ENCODE data around the gene ANKRD6. TPM values are rescaled to one million over a fixed set of nuclear protein-coding genes. Genes with fewer than 3 reads are reported as not detected.
A peak's percentile ranks its signal among the peaks of the same experiment; 100 is the strongest.

ANKRD6 gene
- total RNA-seq, 1 experiment from 2014 or later = 5.6 TPM

- CTCF ChIA-PET = no interaction called here
- H3K27me3 ChIP-seq (ENCODE audit: low read length) = no peaks in the 10 kb centered on the region
- no peak overlapping the region for H3K9ac ChIP-seq (ENCODE audit: low read length)
- no peak overlapping the region for H3K4me3 ChIP-seq (ENCODE audit: low read length)
- ATAC-seq (no peak), DNase-seq (no peak)
- H3K9me3 ChIP-seq (ENCODE audit: low read length) = no peaks in the 10 kb centered on the region
- H3F3A ChIP-seq (ENCODE audit: low read length, unreplicated experiment) = no peaks in the 10 kb centered on the region
- no peak overlapping the region for H3K27ac ChIP-seq (ENCODE audit: low read length)
- no peak overlapping the region for H3K4me2 ChIP-seq (ENCODE audit: low read length)
- POLR2A ChIA-PET (ENCODE audit: unreplicated experiment) = no interaction called here
- no peaks in the 10 kb centered on the region for H3K36me3 ChIP-seq (ENCODE audit: low read depth, low read length)
- H3K79me2 ChIP-seq (ENCODE audit: low read length) = no peaks in the 10 kb centered on the region
- H2AFZ ChIP-seq (ENCODE audit: low read length) = no peak overlapping the region
- H3K9me2 ChIP-seq (replicated peaks; ENCODE audit: low read length) = no peaks in the 10 kb centered on the region
- TF ChIP-seq EZH2phosphoT487 (IDR thresholded peaks at IDR 0.05; ENCODE audit: borderline replicate concordance, low read length) (no peak), EZH2 (IDR thresholded peaks at IDR 0.05; ENCODE audit: low read length, unreplicated experiment) (no peak), CTCF (conservative IDR thresholded peaks at IDR 0.05; ENCODE audit: low read depth, low read length) (no peak)
- no peaks in the 10 kb centered on the region for H3K4me1 ChIP-seq (ENCODE audit: insufficient read depth, low read length)
- intact Hi-C loops (cut with micrococcal nuclease) = no loop called here
- H4K20me1 ChIP-seq (ENCODE audit: low read length) = no peaks in the 10 kb centered on the region
- BruUV-seq (replicated peaks) = no TSS peak
Measured at GRCh38 chr6:89604653-89605052, 171.7 kb downstream of the ANKRD6 start.

GRCh38 chr6:89605861-89606260 is 172.9 kb downstream of the ANKRD6 start:
- no TSS peak for BruUV-seq (replicated peaks)
- Histone ChIP-seq H3K4me2 (ENCODE audit: low read length) (no peak overlapping the region), H3K27ac (ENCODE audit: low read length) (no peak overlapping the region), H3K9me3 (ENCODE audit: low read length) (no peaks in the 10 kb centered on the region), H3K79me2 (ENCODE audit: low read length) (no peaks in the 10 kb centered on the region), H3F3A (ENCODE audit: low read length, unreplicated experiment) (no peaks in the 10 kb centered on the region), H3K9ac (ENCODE audit: low read length) (no peak overlapping the region), H3K4me1 (ENCODE audit: insufficient read depth, low read length) (no peaks in the 10 kb centered on the region), H3K36me3 (ENCODE audit: low read depth, low read length) (no peaks in the 10 kb centered on the region), H4K20me1 (ENCODE audit: low read length) (no peaks in the 10 kb centered on the region), H3K4me3 (ENCODE audit: low read length) (no peak overlapping the region), H2AFZ (ENCODE audit: low read length) (no peak overlapping the region), H3K9me2 (replicated peaks; ENCODE audit: low read length) (no peaks in the 10 kb centered on the region), H3K27me3 (ENCODE audit: low read length) (no peaks in the 10 kb centered on the region)
- CTCF ChIA-PET = no interaction called here
- no peak for DNase-seq
- POLR2A ChIA-PET (ENCODE audit: unreplicated experiment) = no interaction called here
- TF ChIP-seq EZH2phosphoT487 (IDR thresholded peaks at IDR 0.05; ENCODE audit: borderline replicate concordance, low read length) (no peak), CTCF (conservative IDR thresholded peaks at IDR 0.05; ENCODE audit: low read depth, low read length) (no peak), EZH2 (IDR thresholded peaks at IDR 0.05; ENCODE audit: low read length, unreplicated experiment) (no peak)
- ATAC-seq = no peak
- intact Hi-C loops (cut with micrococcal nuclease) = no loop called here

DNA sequence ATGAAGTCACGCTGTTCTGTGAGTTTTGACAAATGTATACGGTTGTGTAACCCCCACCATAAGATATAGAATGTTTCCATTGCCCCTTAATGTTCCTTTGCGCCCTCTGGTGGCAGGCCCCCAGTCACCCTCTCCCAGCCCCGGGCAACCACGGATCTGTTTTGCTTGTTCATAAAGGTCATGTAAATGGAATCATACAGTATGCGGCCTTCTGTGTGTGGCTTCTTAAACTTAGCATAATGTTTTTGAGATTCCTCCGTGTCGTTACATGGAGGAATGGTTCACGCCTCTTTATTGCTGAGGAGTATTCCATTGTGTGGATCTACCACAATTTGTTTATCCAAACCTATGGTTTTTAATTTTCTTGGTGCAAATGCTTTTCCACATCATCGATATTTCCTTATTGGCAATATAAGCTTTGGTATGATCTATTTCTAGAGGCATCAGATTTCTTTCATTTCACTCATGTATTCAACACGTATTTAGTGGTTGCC is 177.2 kb downstream of the ANKRD6 start:
- H3K9me2 ChIP-seq (replicated peaks; ENCODE audit: low read length) = no peaks in the 10 kb centered on the region
- TF ChIP-seq EZH2phosphoT487 (IDR thresholded peaks at IDR 0.05; ENCODE audit: borderline replicate concordance, low read length) (no peak), CTCF (conservative IDR thresholded peaks at IDR 0.05; ENCODE audit: low read depth, low read length) (peak; percentile 86)
- no peak overlapping the region for H2AFZ ChIP-seq (ENCODE audit: low read length)
- no peak overlapping the region for H3K4me3 ChIP-seq (ENCODE audit: low read length)
- no peaks in the 10 kb centered on the region for H4K20me1 ChIP-seq (ENCODE audit: low read length)
- no peaks in the 10 kb centered on the region for H3F3A ChIP-seq (ENCODE audit: low read length, unreplicated experiment)
- H3K4me1 ChIP-seq (ENCODE audit: insufficient read depth, low read length) = no peaks in the 10 kb centered on the region
- no peaks in the 10 kb centered on the region for H3K27me3 ChIP-seq (ENCODE audit: low read length)
- H3K9ac ChIP-seq (ENCODE audit: low read length) = no peak overlapping the region
- no peak overlapping the region for H3K27ac ChIP-seq (ENCODE audit: low read length)
- H3K79me2 ChIP-seq (ENCODE audit: low read length) = no peaks in the 10 kb centered on the region
- BruUV-seq (replicated peaks) = no TSS peak
- DNase-seq = peak; percentile 59
- peak; percentile 66 for ATAC-seq
- ChIA-PET CTCF (no interaction called here), POLR2A (ENCODE audit: unreplicated experiment) (no interaction called here)
- intact Hi-C loops (cut with micrococcal nuclease) = loop anchor here (1.0 kb wide), 1 partner anchor 177 kb away; the partner anchor contains the start of gene ANKRD6
- no peaks in the 10 kb centered on the region for H3K36me3 ChIP-seq (ENCODE audit: low read depth, low read length)
- H3K9me3 ChIP-seq (ENCODE audit: low read length) = no peaks in the 10 kb centered on the region
- no peak overlapping the region for H3K4me2 ChIP-seq (ENCODE audit: low read length)

Measured in PC-3 (cell line).